Mucosa of descending colon (tissue), 3 donors: Measurements from ENCODE around the gene PLXDC2. TPM values are rescaled to one million over a fixed set of nuclear protein-coding genes. Genes with fewer than 3 reads are reported as not detected.

Source experiments
- ATAC-seq: fragments of 200-7000 bp; cut with Tn5 transposase; one replicate; pipeline ENCODE4 v1.9.1; 2020; ENCODE audit warnings: mild to moderate bottlenecking, moderate library complexity
- DNase-seq, 3 donors: peaks; one replicate each; pipeline ENCODE4 v3.0.0-alpha.2; 2020
- H3K36me3 ChIP-seq: fragments of 200-600 bp; one replicate; pipeline ENCODE4 v1.8.0; 2021; ENCODE audit warnings: low read depth, mild to moderate bottlenecking
- H3K4me1 ChIP-seq: fragments of 200-600 bp; one replicate; pipeline ENCODE4 v1.8.0; 2021; ENCODE audit warnings: low read depth, mild to moderate bottlenecking
- H3K4me3 ChIP-seq: fragments of 200-600 bp; one replicate; pipeline ENCODE4 v1.8.0; 2021; ENCODE audit warnings: mild to moderate bottlenecking
- H3K9me3 ChIP-seq: fragments of 200-600 bp; one replicate; pipeline ENCODE4 v1.8.0; 2021; ENCODE audit warnings: mild to moderate bottlenecking
- intact Hi-C, 2 donors: fragments of 100-400 bp; cut with DNase I in 1 of 2; cut with micrococcal nuclease in 1 of 2; formaldehyde crosslinking; loops; one replicate each; pipeline versions ENCODE4 v1.11.0 to v1.11.1; 2022; cut with DNase I, micrococcal nuclease
- total RNA-seq, 3 donors: library from RNA; stranded (reverse); fragmentation: NEBNext Ultra II Directional in 2 of 3; extraction: Animal tissue kit (Norgen Biotek cat#: 25700) in 2 of 3; gene quantifications; one replicate each; pipeline versions ENCODE4 v1.2.1 to v1.2.4, GENCODE V29; 2021 to 2023
- TF ChIP-seq, protein P1 (sequence below): fragments of 200-600 bp; IDR thresholded peaks from one replicate; pipeline ENCODE4 v1.8.0; 2022; ENCODE audit warnings: antibody characterized with exemption, mild to moderate bottlenecking
- donor health status: DM: no; HTN: no; CAD: no; lungs with moderate emphysema.
- donor health status: DM: no; HTN: no; CAD: no.
- donor health status: DM: no; HTN: yes; CAD: no.

The PLXDC2 gene
- total RNA-seq, 3 donors from 2014 or later = 19.9 to 31.6 (median 30.3) TPM

- intact Hi-C loops = no loop called here
- DNase-seq = no peak
- Histone ChIP-seq H3K36me3 (no peaks in the 10 kb centered on the region), H3K9me3 (no peaks in the 10 kb centered on the region), H3K4me1 (no peaks in the 10 kb centered on the region), H3K4me3 (no peak overlapping the region)
- no peak for ATAC-seq
- TF ChIP-seq, protein P1, sequence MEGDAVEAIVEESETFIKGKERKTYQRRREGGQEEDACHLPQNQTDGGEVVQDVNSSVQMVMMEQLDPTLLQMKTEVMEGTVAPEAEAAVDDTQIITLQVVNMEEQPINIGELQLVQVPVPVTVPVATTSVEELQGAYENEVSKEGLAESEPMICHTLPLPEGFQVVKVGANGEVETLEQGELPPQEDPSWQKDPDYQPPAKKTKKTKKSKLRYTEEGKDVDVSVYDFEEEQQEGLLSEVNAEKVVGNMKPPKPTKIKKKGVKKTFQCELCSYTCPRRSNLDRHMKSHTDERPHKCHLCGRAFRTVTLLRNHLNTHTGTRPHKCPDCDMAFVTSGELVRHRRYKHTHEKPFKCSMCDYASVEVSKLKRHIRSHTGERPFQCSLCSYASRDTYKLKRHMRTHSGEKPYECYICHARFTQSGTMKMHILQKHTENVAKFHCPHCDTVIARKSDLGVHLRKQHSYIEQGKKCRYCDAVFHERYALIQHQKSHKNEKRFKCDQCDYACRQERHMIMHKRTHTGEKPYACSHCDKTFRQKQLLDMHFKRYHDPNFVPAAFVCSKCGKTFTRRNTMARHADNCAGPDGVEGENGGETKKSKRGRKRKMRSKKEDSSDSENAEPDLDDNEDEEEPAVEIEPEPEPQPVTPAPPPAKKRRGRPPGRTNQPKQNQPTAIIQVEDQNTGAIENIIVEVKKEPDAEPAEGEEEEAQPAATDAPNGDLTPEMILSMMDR = no peak
Measured at GRCh38 chr10:20272608-20273007, 456.4 kb downstream of the PLXDC2 start.

DNA sequence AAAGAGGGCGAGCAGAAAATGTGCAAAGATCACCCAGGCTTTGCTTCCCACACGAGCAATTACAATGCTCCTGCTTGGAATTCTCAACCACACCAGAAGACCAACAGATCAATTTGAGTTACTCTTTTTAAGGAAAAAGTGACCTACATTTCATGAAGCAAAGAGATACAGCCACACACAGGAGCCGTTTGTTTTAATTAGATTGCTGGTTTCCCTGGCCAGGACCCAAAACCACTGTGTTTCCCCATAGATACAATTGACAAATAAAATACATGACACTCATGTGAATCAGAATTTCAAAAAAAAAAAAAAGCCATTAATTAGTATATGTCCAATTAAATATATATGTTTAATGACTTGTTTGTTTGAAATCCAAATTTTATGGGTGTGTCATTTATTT lies 458.3 kb downstream of the PLXDC2 start:
- no peak for DNase-seq
- intact Hi-C loops = no loop called here
- H3K4me3 ChIP-seq = no peak overlapping the region
- TF ChIP-seq, protein P1 = no peak
- ATAC-seq = no peak
- H3K4me1 ChIP-seq = no peaks in the 10 kb centered on the region
- H3K9me3 ChIP-seq = no peaks in the 10 kb centered on the region
- H3K36me3 ChIP-seq = no peaks in the 10 kb centered on the region

- no peak for ATAC-seq
- Histone ChIP-seq H3K36me3 (no peaks in the 10 kb centered on the region), H3K4me1 (no peaks in the 10 kb centered on the region), H3K4me3 (no peak overlapping the region), H3K9me3 (no peaks in the 10 kb centered on the region)
- intact Hi-C loops = no loop called here
- no peak for DNase-seq
- TF ChIP-seq, protein P1 = no peak
Measured at GRCh38 chr10:20276127-20276979, 460.1 kb downstream of the PLXDC2 start.

GRCh38 chr10:20277820-20278219 lies 461.6 kb downstream of the PLXDC2 start:
- H3K9me3 ChIP-seq = no peaks in the 10 kb centered on the region
- TF ChIP-seq, protein P1 = no peak
- DNase-seq (no peak), ATAC-seq (no peak)
- H3K36me3 ChIP-seq = no peaks in the 10 kb centered on the region
- intact Hi-C loops = no loop called here
- no peaks in the 10 kb centered on the region for H3K4me1 ChIP-seq
- H3K4me3 ChIP-seq = no peak overlapping the region

DNA sequence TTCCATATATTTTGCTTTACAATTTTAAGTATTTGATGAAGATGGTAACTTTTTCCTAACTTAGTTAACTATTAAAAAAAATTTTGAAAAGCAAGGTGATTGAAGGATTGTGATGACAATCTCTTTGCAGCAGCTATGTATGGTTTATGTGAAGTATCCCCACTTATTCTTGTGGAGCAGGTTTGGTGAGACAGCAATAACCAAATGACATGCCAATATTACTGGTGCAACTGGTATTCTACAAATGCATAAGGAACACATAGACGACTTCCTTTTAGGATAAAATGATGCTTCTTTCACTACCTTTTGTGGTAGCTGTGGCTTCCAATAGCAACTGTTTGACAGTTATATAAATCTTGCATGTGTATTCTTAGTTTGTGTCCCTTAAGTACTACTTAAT lies 465.3 kb downstream of the PLXDC2 start:
- intact Hi-C loops = no loop called here
- Histone ChIP-seq H3K36me3 (no peaks in the 10 kb centered on the region), H3K4me3 (no peak overlapping the region), H3K9me3 (no peaks in the 10 kb centered on the region), H3K4me1 (no peaks in the 10 kb centered on the region)
- DNase-seq (no peak), ATAC-seq (no peak)
- TF ChIP-seq, protein P1 = no peak
